Mucosa of rectum (tissue), 2 donors: ENCODE results near the gene IQSEC3.
"Not testable (repeated sequence)": the region's sequence is repeated elsewhere in the genome, so short reads cannot be mapped to it uniquely, and the experiment has no call there.

ENCODE experiments used
- H3K27ac ChIP-seq, 2 donors: one replicate each; pipeline ENCODE4 v1.7.0; 2013; ENCODE audit warnings: inconsistent platforms in 2 of 2, low read depth in 2 of 2, low read length in 2 of 2
- H3K27me3 ChIP-seq, 2 donors: one replicate each; pipeline ENCODE4 v1.7.0; 2013; ENCODE audit warnings: low read length in 2 of 2; ENCODE audit not compliant: control insufficient read depth in 2 of 2, insufficient read depth in 2 of 2
- H3K36me3 ChIP-seq, 2 donors: one replicate each; pipeline ENCODE4 v1.7.0; 2013; ENCODE audit warnings: low read length in 2 of 2; ENCODE audit not compliant: control insufficient read depth in 2 of 2, insufficient read depth in 2 of 2
- H3K4me1 ChIP-seq, 2 donors: one replicate each; pipeline ENCODE4 v1.7.0; 2013; ENCODE audit warnings: low read length in 2 of 2, mild to moderate bottlenecking in 1 of 2; ENCODE audit not compliant: control insufficient read depth in 2 of 2, insufficient read depth in 2 of 2
- H3K4me3 ChIP-seq, 2 donors: one replicate each; pipeline ENCODE4 v1.7.0; 2013; ENCODE audit warnings: low read length in 2 of 2
- H3K9ac ChIP-seq, 2 donors: one replicate each; pipeline ENCODE4 v1.7.0; 2013; ENCODE audit warnings: low read length in 2 of 2, low read depth in 1 of 2, mild to moderate bottlenecking in 1 of 2
- H3K9me3 ChIP-seq, 2 donors: one replicate each; pipeline ENCODE4 v1.7.0; 2013; ENCODE audit warnings: low read length in 2 of 2; ENCODE audit not compliant: control insufficient read depth in 2 of 2
- donor health status: healthy.
- donor health status: Normal muscosa, but diverticular disease.

The IQSEC3 gene

GRCh38 chr12:69677-70076 is 3.1 kb downstream of the IQSEC3 start:
- not testable (repeated sequence) for H3K27ac ChIP-seq, H3K36me3 ChIP-seq, H3K9ac ChIP-seq, H3K4me3 ChIP-seq, H3K9me3 ChIP-seq, H3K4me1 ChIP-seq
- peaks cover 0 to 13% of the 10 kb centered on the region in 2 donors for H3K27me3 ChIP-seq

GRCh38 chr12:70541-70940 is 4.0 kb downstream of the IQSEC3 start:
- H3K4me1 ChIP-seq, H3K4me3 ChIP-seq, H3K9ac ChIP-seq, H3K36me3 ChIP-seq, H3K9me3 ChIP-seq, H3K27ac ChIP-seq: not testable (repeated sequence)
- peaks cover 0 to 13% of the 10 kb centered on the region in 2 donors for H3K27me3 ChIP-seq

GRCh38 chr12:72018-72417 is 5.5 kb downstream of the IQSEC3 start:
- H3K4me1 ChIP-seq, H3K9ac ChIP-seq, H3K27ac ChIP-seq, H3K4me3 ChIP-seq, H3K36me3 ChIP-seq, H3K9me3 ChIP-seq: not testable (repeated sequence)
- peaks cover 0 to 20% of the 10 kb centered on the region in 2 donors for H3K27me3 ChIP-seq

GRCh38 chr12:74420-75190 is 8.0 kb downstream of the IQSEC3 start:
- not testable (repeated sequence) for H3K4me3 ChIP-seq, H3K36me3 ChIP-seq, H3K4me1 ChIP-seq, H3K27ac ChIP-seq, H3K9ac ChIP-seq, H3K9me3 ChIP-seq
- H3K27me3 ChIP-seq: peaks cover 5 to 22% of the 10 kb centered on the region in 2 donors

- peaks cover 5 to 15% of the 10 kb centered on the region in 2 donors for H3K27me3 ChIP-seq
- H3K36me3 ChIP-seq, H3K27ac ChIP-seq, H3K9ac ChIP-seq, H3K9me3 ChIP-seq, H3K4me3 ChIP-seq, H3K4me1 ChIP-seq: not testable (repeated sequence)
These were observed 9.0 kb downstream of the IQSEC3 start for GRCh38 chr12:75541-75940.

GRCh38 chr12:76102-76501 is 9.5 kb downstream of the IQSEC3 start:
- H3K27me3 ChIP-seq: peaks cover 11 to 18% of the 10 kb centered on the region in 2 donors
- not testable (repeated sequence) for H3K36me3 ChIP-seq, H3K4me1 ChIP-seq, H3K27ac ChIP-seq, H3K4me3 ChIP-seq, H3K9ac ChIP-seq, H3K9me3 ChIP-seq

GRCh38 chr12:76551-76950 is 10.0 kb downstream of the IQSEC3 start:
- H3K27ac ChIP-seq, H3K9me3 ChIP-seq, H3K4me3 ChIP-seq, H3K4me1 ChIP-seq, H3K9ac ChIP-seq, H3K36me3 ChIP-seq: not testable (repeated sequence)
- peaks cover 15 to 21% of the 10 kb centered on the region in 2 donors for H3K27me3 ChIP-seq

- not testable (repeated sequence) for H3K4me3 ChIP-seq, H3K4me1 ChIP-seq, H3K36me3 ChIP-seq, H3K9me3 ChIP-seq, H3K9ac ChIP-seq, H3K27ac ChIP-seq
- peaks cover 20 to 21% of the 10 kb centered on the region in 2 donors for H3K27me3 ChIP-seq
These were observed 10.6 kb downstream of the IQSEC3 start for GRCh38 chr12:77101-77719.

GRCh38 chr12:77769-78383 is 11.3 kb downstream of the IQSEC3 start:
- not testable (repeated sequence) for H3K27ac ChIP-seq

GRCh38 chr12:78981-79380 is 12.4 kb downstream of the IQSEC3 start:
- no peak overlapping the region for H3K4me3 ChIP-seq

More at GRCh38 chr12:77769-78383, 11.3 kb downstream of the IQSEC3 start:
- not testable (repeated sequence) for H3K9me3 ChIP-seq, H3K4me3 ChIP-seq, H3K36me3 ChIP-seq, H3K4me1 ChIP-seq, H3K9ac ChIP-seq
- H3K27me3 ChIP-seq: peaks cover 21 to 22% of the 10 kb centered on the region in 2 donors

More at GRCh38 chr12:78981-79380, 12.4 kb downstream of the IQSEC3 start:
- Histone ChIP-seq H3K27ac (no peak overlapping the region), H3K9ac (no peak overlapping the region), H3K4me1 (no peaks in the 10 kb centered on the region), H3K27me3 (peaks cover 21 to 22% of the 10 kb centered on the region in 2 donors), H3K36me3 (no peaks in the 10 kb centered on the region), H3K9me3 (no peaks in the 10 kb centered on the region)
